Vagina (tissue), 2 donors: ENCODE data around the gene LHPP. TPM values are rescaled to one million over a fixed set of nuclear protein-coding genes. Genes with fewer than 3 reads are reported as not detected.
A peak's percentile ranks its signal among the peaks of the same experiment; 100 is the strongest.

Experiments used
- DNase-seq, 2 donors: peaks; one replicate each; pipeline ENCODE4 v3.0.0-alpha.2; 2017; ENCODE audit errors: extremely low spot score in 2 of 2
- H3K27ac ChIP-seq: fragments of 200-600 bp; sonication (generic); one replicate; pipeline ENCODE4 v1.5.1; 2019
- H3K27me3 ChIP-seq: fragments of 200-600 bp; sonication (generic); one replicate; pipeline ENCODE4 v1.5.1; 2019
- H3K36me3 ChIP-seq, 2 donors: fragments of 200-600 bp; sonication (generic); one replicate each; pipeline ENCODE4 v1.5.1; 2017 to 2019
- H3K4me1 ChIP-seq: fragments of 200-600 bp; sonication (generic); one replicate; pipeline ENCODE4 v1.5.1; 2019
- H3K4me3 ChIP-seq, 2 donors: fragments of 200-600 bp; sonication (generic); 1 replicate in 1 of 2; 2 replicates in 1 of 2; pipeline ENCODE4 v1.5.1; 2016 to 2019
- H3K9me3 ChIP-seq: fragments of 200-600 bp; sonication (generic); one replicate; pipeline ENCODE4 v1.5.1; 2019
- CTCF ChIP-seq, 3 experiments: fragments of 450-650 bp in 2 of 3; fragments of 200-600 bp in 1 of 3; sonication (generic) in 1 of 3; IDR thresholded peaks; one replicate each; pipeline ENCODE4 v1.5.1; 2017 to 2019; ENCODE audit warnings: antibody characterized with exemption in 3 of 3, mild to moderate bottlenecking in 2 of 3, moderate library complexity in 2 of 3
- POLR2A ChIP-seq, 2 donors: fragments of 450-650 bp; IDR thresholded peaks; one replicate each; pipeline ENCODE4 v1.6.1; 2017; ENCODE audit warnings: antibody characterized with exemption in 2 of 2, mild to moderate bottlenecking in 2 of 2, moderate library complexity in 2 of 2
- POLR2AphosphoS5 ChIP-seq, 2 donors: sonication (generic); formaldehyde crosslinking; IDR thresholded peaks; one replicate each; pipeline ENCODE4 v1.9.0; 2017; ENCODE audit warnings: antibody characterized with exemption in 2 of 2, mild to moderate bottlenecking in 2 of 2, low read depth in 1 of 2; ENCODE audit not compliant: insufficient read depth in 1 of 2
- intact Hi-C: fragments of 100-400 bp; cut with DNase I; formaldehyde crosslinking; loops from one replicate; pipeline ENCODE4 v1.15.1; 2023
- total RNA-seq: library from RNA; depleted of rRNA; stranded (reverse); fragments of >200 nt; gene quantifications from one replicate; pipeline ENCODE4 v1.2.3, GENCODE V29; 2016

The LHPP gene
- total RNA-seq, 1 donor from 2014 or later = 20.1 TPM

GRCh38 chr10:124632064-124632531 is 170.5 kb downstream of the LHPP start:
- Histone ChIP-seq H3K4me3 (no peak overlapping the region), H3K9me3 (no peaks in the 10 kb centered on the region), H3K36me3 (no peaks in the 10 kb centered on the region), H3K27me3 (no peaks in the 10 kb centered on the region), H3K4me1 (peaks cover 59% of the 10 kb centered on the region), H3K27ac (peak overlapping the region; percentile 60)
- DNase-seq = no peak
- TF ChIP-seq POLR2AphosphoS5 (IDR thresholded peaks at IDR 0.05; ENCODE audit: insufficient read depth in 1 of 2, low read depth in 1 of 2) = no peak
- TF ChIP-seq CTCF (IDR thresholded peaks at IDR 0.05) = peak in 2 of 3 experiments; percentile 12 to 25
- intact Hi-C loops = no loop called here

- Histone ChIP-seq H3K4me3 (no peak overlapping the region), H3K9me3 (no peaks in the 10 kb centered on the region), H3K27me3 (no peaks in the 10 kb centered on the region), H3K36me3 (no peaks in the 10 kb centered on the region), H3K27ac (peak overlapping the region; percentile 60), H3K4me1 (peaks cover 54% of the 10 kb centered on the region)
- no peak for DNase-seq
- TF ChIP-seq CTCF (IDR thresholded peaks at IDR 0.05) (no peak), POLR2A (IDR thresholded peaks at IDR 0.05) (no peak), POLR2AphosphoS5 (IDR thresholded peaks at IDR 0.05; ENCODE audit: insufficient read depth in 1 of 2, low read depth in 1 of 2) (no peak)
- intact Hi-C loops = no loop called here
Measured at GRCh38 chr10:124632566-124632965, 170.9 kb downstream of the LHPP start.

GRCh38 chr10:124636271-124636995 is 174.8 kb downstream of the LHPP start:
- no peaks in the 10 kb centered on the region for H3K36me3 ChIP-seq
- intact Hi-C loops = no loop called here
- H3K27me3 ChIP-seq = no peaks in the 10 kb centered on the region
- H3K27ac ChIP-seq = no peak overlapping the region
- no peak overlapping the region for H3K4me3 ChIP-seq
- TF ChIP-seq POLR2A (IDR thresholded peaks at IDR 0.05) (no peak), CTCF (IDR thresholded peaks at IDR 0.05) (no peak), POLR2AphosphoS5 (IDR thresholded peaks at IDR 0.05; ENCODE audit: insufficient read depth in 1 of 2, low read depth in 1 of 2) (no peak)
- no peaks in the 10 kb centered on the region for H3K9me3 ChIP-seq
- H3K4me1 ChIP-seq = peaks cover 39% of the 10 kb centered on the region
- no peak for DNase-seq

- Histone ChIP-seq H3K27me3 (no peaks in the 10 kb centered on the region), H3K4me1 (peaks cover 39% of the 10 kb centered on the region), H3K9me3 (no peaks in the 10 kb centered on the region), H3K4me3 (no peak overlapping the region), H3K36me3 (no peaks in the 10 kb centered on the region), H3K27ac (no peak overlapping the region)
- TF ChIP-seq POLR2A (IDR thresholded peaks at IDR 0.05) = no peak
- no peak for TF ChIP-seq POLR2AphosphoS5 (IDR thresholded peaks at IDR 0.05; ENCODE audit: insufficient read depth in 1 of 2, low read depth in 1 of 2)
- TF ChIP-seq CTCF (IDR thresholded peaks at IDR 0.05) = no peak
- intact Hi-C loops = no loop called here
- no peak for DNase-seq
Measured at GRCh38 chr10:124637091-124637700, 175.6 kb downstream of the LHPP start.

GRCh38 chr10:124637746-124638145 is 176.1 kb downstream of the LHPP start:
- H3K9me3 ChIP-seq = no peaks in the 10 kb centered on the region
- TF ChIP-seq CTCF (IDR thresholded peaks at IDR 0.05) = no peak
- no peak for TF ChIP-seq POLR2A (IDR thresholded peaks at IDR 0.05)
- TF ChIP-seq POLR2AphosphoS5 (IDR thresholded peaks at IDR 0.05; ENCODE audit: insufficient read depth in 1 of 2, low read depth in 1 of 2) = no peak
- no peaks in the 10 kb centered on the region for H3K36me3 ChIP-seq
- DNase-seq = no peak
- H3K27me3 ChIP-seq = no peaks in the 10 kb centered on the region
- no peak overlapping the region for H3K27ac ChIP-seq
- no peak overlapping the region for H3K4me3 ChIP-seq
- intact Hi-C loops = no loop called here
- peaks cover 39% of the 10 kb centered on the region for H3K4me1 ChIP-seq
